ENCODE measurements around the gene TSPY3.
"Not testable (repeated sequence)": the region's sequence is repeated elsewhere in the genome, so short reads cannot be mapped to it uniquely, and the experiment has no call there.

Gene TSPY3

GRCh38 chrY:9398121-9398520, at the start of gene TSPY3:
TSS of gene TSPY3 (plus strand) at chrY:9398421. CDS start at chrY:9398467, 46 bp downstream.
- not testable (repeated sequence) for H3K4me3 ChIP-seq (ENCODE audit: low read length in 2 of 2); H3K4me1 ChIP-seq (ENCODE audit: control insufficient read depth in 2 of 2, insufficient read depth in 2 of 2, low read length in 2 of 2); H3K9me3 ChIP-seq (ENCODE audit: control insufficient read depth in 2 of 2, low read length in 2 of 2); H3K27me3 ChIP-seq (ENCODE audit: control insufficient read depth in 2 of 2, insufficient read depth in 2 of 2, low read length in 2 of 2); H3K27ac ChIP-seq (ENCODE audit: low read depth in 2 of 2, low read length in 2 of 2); H3K36me3 ChIP-seq (ENCODE audit: control insufficient read depth in 2 of 2, insufficient read depth in 2 of 2, low read length in 2 of 2); H3K9ac ChIP-seq (ENCODE audit: low read depth in 1 of 2, low read length in 2 of 2)

GRCh38 chrY:9357497-9357896, 40.7 kb upstream of the TSPY3 start, which contains the start of gene TSPY8:
TSS of gene TSPY8 (plus strand) at chrY:9357797. CDS start at chrY:9357843, 46 bp downstream.
- H3K4me3 ChIP-seq (ENCODE audit: low read length in 2 of 2); H3K9me3 ChIP-seq (ENCODE audit: control insufficient read depth in 2 of 2, low read length in 2 of 2); H3K27me3 ChIP-seq (ENCODE audit: control insufficient read depth in 2 of 2, insufficient read depth in 2 of 2, low read length in 2 of 2); H3K36me3 ChIP-seq (ENCODE audit: control insufficient read depth in 2 of 2, insufficient read depth in 2 of 2, low read length in 2 of 2); H3K27ac ChIP-seq (ENCODE audit: low read depth in 2 of 2, low read length in 2 of 2); H3K4me1 ChIP-seq (ENCODE audit: control insufficient read depth in 2 of 2, insufficient read depth in 2 of 2, low read length in 2 of 2); H3K9ac ChIP-seq (ENCODE audit: low read depth in 1 of 2, low read length in 2 of 2): not testable (repeated sequence)

GRCh38 chrY:9396527-9396926, 1.7 kb upstream of the TSPY3 start:
- not testable (repeated sequence) for H3K9ac ChIP-seq (ENCODE audit: low read depth in 1 of 2, low read length in 2 of 2); H3K4me1 ChIP-seq (ENCODE audit: control insufficient read depth in 2 of 2, insufficient read depth in 2 of 2, low read length in 2 of 2); H3K27ac ChIP-seq (ENCODE audit: low read depth in 2 of 2, low read length in 2 of 2); H3K9me3 ChIP-seq (ENCODE audit: control insufficient read depth in 2 of 2, low read length in 2 of 2); H3K27me3 ChIP-seq (ENCODE audit: control insufficient read depth in 2 of 2, insufficient read depth in 2 of 2, low read length in 2 of 2); H3K36me3 ChIP-seq (ENCODE audit: control insufficient read depth in 2 of 2, insufficient read depth in 2 of 2, low read length in 2 of 2); H3K4me3 ChIP-seq (ENCODE audit: low read length in 2 of 2)

Measured in mucosa of rectum (tissue), 2 donors.